H9 (cell line): ENCODE data around the gene STOM. TPM values are rescaled to one million over a fixed set of nuclear protein-coding genes. Genes with fewer than 3 reads are reported as not detected.

Experiments
- DNase-seq: peaks from one replicate; pipeline ENCODE4 v3.0.0-alpha.2; 2017
- H2AFZ ChIP-seq: one replicate; pipeline ENCODE4 v1.6.1; 2013; ENCODE audit warnings: mild to moderate bottlenecking, low read length, control low read depth, moderate library complexity
- H2AK5ac ChIP-seq: 2 replicates; pipeline ENCODE4 v1.6.1; 2013; ENCODE audit warnings: low read length, control low read depth, mixed read lengths; ENCODE audit not compliant: insufficient read length
- H2BK120ac ChIP-seq: one replicate; pipeline ENCODE4 v1.6.1; 2013; ENCODE audit warnings: low read depth, mild to moderate bottlenecking, low read length, control low read depth, inconsistent platforms; ENCODE audit not compliant: poor library complexity, severe bottlenecking
- H2BK12ac ChIP-seq: 2 replicates; pipeline ENCODE4 v1.6.1; 2013; ENCODE audit warnings: low read length, control low read depth, mixed read lengths, low read depth; ENCODE audit not compliant: insufficient read length
- H2BK15ac ChIP-seq: 2 replicates; pipeline ENCODE4 v1.6.1; 2013; ENCODE audit warnings: low read depth, low read length, control low read depth
- H2BK20ac ChIP-seq: one replicate; pipeline ENCODE4 v1.6.1; 2013; ENCODE audit warnings: low read depth, mild to moderate bottlenecking, low read length, control low read depth, inconsistent platforms; ENCODE audit not compliant: poor library complexity, severe bottlenecking
- H2BK5ac ChIP-seq: 2 replicates; pipeline ENCODE4 v1.6.1; 2013; ENCODE audit warnings: low read length, control low read depth, mixed read lengths; ENCODE audit not compliant: insufficient read length
- H3K14ac ChIP-seq: 2 replicates; pipeline ENCODE4 v1.6.1; 2013; ENCODE audit warnings: low read length, control low read depth; ENCODE audit not compliant: insufficient read depth
- H3K18ac ChIP-seq: 2 replicates; pipeline ENCODE4 v1.6.1; 2013; ENCODE audit warnings: low read depth, mild to moderate bottlenecking, mixed read lengths, low read length, control low read depth; ENCODE audit not compliant: insufficient read length
- H3K23ac ChIP-seq: 2 replicates; pipeline ENCODE4 v1.6.1; 2013; ENCODE audit warnings: low read length, control low read depth, mixed read lengths, low read depth; ENCODE audit not compliant: insufficient read length
- H3K23me2 ChIP-seq: 2 replicates; pipeline ENCODE4 v1.6.1; 2013; ENCODE audit warnings: low read depth, mild to moderate bottlenecking, mixed read lengths, low read length, control low read depth; ENCODE audit not compliant: insufficient read length, poor library complexity, severe bottlenecking
- H3K27ac ChIP-seq: 2 replicates; pipeline ENCODE4 v1.5.1; 2013; ENCODE audit warnings: low read length, control low read depth, mixed read lengths, low read depth; ENCODE audit not compliant: insufficient read length
- H3K27me3 ChIP-seq: 2 replicates; pipeline ENCODE4 v1.6.1; 2013; ENCODE audit warnings: low read length, control low read depth, inconsistent platforms; ENCODE audit not compliant: insufficient read depth
- H3K4ac ChIP-seq: 2 replicates; pipeline ENCODE4 v1.6.1; 2013; ENCODE audit warnings: low read depth, mild to moderate bottlenecking, control low read depth, inconsistent platforms, low read length, moderate library complexity
- H3K4me1 ChIP-seq: 2 replicates; pipeline ENCODE4 v1.6.1; 2013; ENCODE audit warnings: low read length, control low read depth, inconsistent platforms; ENCODE audit not compliant: insufficient read depth
- H3K4me2 ChIP-seq: 2 replicates; pipeline ENCODE4 v1.6.1; 2013; ENCODE audit warnings: low read length, control low read depth, mixed read lengths; ENCODE audit not compliant: insufficient read length, insufficient read depth
- H3K56ac ChIP-seq: 2 replicates; pipeline ENCODE4 v1.6.1; 2013; ENCODE audit warnings: low read depth, mild to moderate bottlenecking, mixed read lengths, low read length, control low read depth; ENCODE audit not compliant: insufficient read length
- H3K79me1 ChIP-seq: 2 replicates; pipeline ENCODE4 v1.6.1; 2013; ENCODE audit warnings: low read depth, mild to moderate bottlenecking, moderate library complexity, low read length, control low read depth, inconsistent platforms; ENCODE audit not compliant: insufficient read depth, poor library complexity, severe bottlenecking
- H3K79me2 ChIP-seq: 2 replicates; pipeline ENCODE4 v1.6.1; 2013; ENCODE audit warnings: low read length, control low read depth, inconsistent platforms; ENCODE audit not compliant: insufficient read depth
- H3K9ac ChIP-seq: 2 replicates; pipeline ENCODE4 v1.6.1; 2013; ENCODE audit warnings: low read length, control low read depth, mixed read lengths; ENCODE audit not compliant: insufficient read length; ENCODE audit errors: extremely low read depth
- H3K9me3 ChIP-seq: one replicate; pipeline ENCODE4 v1.6.1; 2013; ENCODE audit warnings: low read depth, low read length, inconsistent platforms; ENCODE audit not compliant: control insufficient read depth
- H3T11ph ChIP-seq: one replicate; pipeline ENCODE4 v1.6.1; 2013; ENCODE audit warnings: mild to moderate bottlenecking, low read length, control low read depth, inconsistent platforms
- H4K20me1 ChIP-seq: one replicate; pipeline ENCODE4 v1.6.1; 2013; ENCODE audit not compliant: control insufficient read depth, insufficient read length, insufficient read depth
- H4K5ac ChIP-seq: 2 replicates; pipeline ENCODE4 v1.6.1; 2013; ENCODE audit warnings: low read depth, mild to moderate bottlenecking, mixed read lengths, low read length, control low read depth; ENCODE audit not compliant: insufficient read length
- H4K8ac ChIP-seq: replicated peaks from 2 replicates; pipeline ENCODE4 v1.6.1; 2013; ENCODE audit warnings: low read length, control low read depth, mixed read lengths, low read depth; ENCODE audit not compliant: insufficient read length
- H4K91ac ChIP-seq: 2 replicates; pipeline ENCODE4 v1.6.1; 2013; ENCODE audit warnings: low read depth, mild to moderate bottlenecking, moderate library complexity, mixed read lengths, low read length, control low read depth; ENCODE audit not compliant: insufficient read length
- H3K27ac Mint-ChIP-seq, 3 experiments: 2 replicates in 2 of 3; 3 replicates in 1 of 3; pipeline ENCODE4 v1.8.0; 2020 to 2021; ENCODE audit warnings: mixed read lengths in 3 of 3, mild to moderate bottlenecking in 1 of 3, moderate library complexity in 1 of 3
- H3K27me3 Mint-ChIP-seq: 2 replicates; pipeline ENCODE4 v1.8.0; 2021; ENCODE audit warnings: low read depth, mild to moderate bottlenecking, moderate library complexity, mixed read lengths
- H3K36me3 Mint-ChIP-seq, 3 experiments: 2 replicates in 2 of 3; 3 replicates in 1 of 3; pipeline ENCODE4 v1.8.0; 2020 to 2021; ENCODE audit warnings: low read depth in 3 of 3, mixed read lengths in 3 of 3; ENCODE audit not compliant: insufficient read depth in 1 of 3
- H3K4me1 Mint-ChIP-seq, 2 experiments: 2 replicates each; pipeline ENCODE4 v1.8.0; 2020; ENCODE audit warnings: mixed read lengths in 2 of 2
- H3K4me3 Mint-ChIP-seq, 2 experiments: 2 replicates in 1 of 2; 3 replicates in 1 of 2; pipeline ENCODE4 v1.8.0; 2020 to 2021; ENCODE audit warnings: mild to moderate bottlenecking in 2 of 2, mixed read lengths in 2 of 2, moderate library complexity in 1 of 2
- H3K9me3 Mint-ChIP-seq, 2 experiments: 2 replicates in 1 of 2; 3 replicates in 1 of 2; pipeline ENCODE4 v1.8.0; 2020; ENCODE audit warnings: mild to moderate bottlenecking in 2 of 2, mixed read lengths in 2 of 2, moderate library complexity in 1 of 2
- WGBS: extraction: QIAGEN DNeasy Blood & Tissue Kit; methylation state at CpG from one replicate; pipeline ENCODE4 v1.1.7; 2013; ENCODE audit warnings: missing lambda C conversion rate, low lambda C conversion rate, mixed read lengths; ENCODE audit not compliant: insufficient read length; ENCODE audit errors: extremely low coverage; 5-methylcytosine and 5-hydroxymethylcytosine counted together
- total RNA-seq: library from RNA; stranded (reverse); gene quantifications from 2 replicates; pipeline ENCODE4 v1.2.1, GENCODE V29; 2021
- TF ChIP-seq, protein P1 (sequence below): fragments of 200-600 bp; sonication (generic); conservative IDR thresholded peaks from 3 replicates; pipeline ENCODE4 v1.8.0; 2021; ENCODE audit warnings: antibody characterized with exemption, mild to moderate bottlenecking

STOM gene
- total RNA-seq, 1 experiment from 2014 or later: 15.3 TPM

DNA sequence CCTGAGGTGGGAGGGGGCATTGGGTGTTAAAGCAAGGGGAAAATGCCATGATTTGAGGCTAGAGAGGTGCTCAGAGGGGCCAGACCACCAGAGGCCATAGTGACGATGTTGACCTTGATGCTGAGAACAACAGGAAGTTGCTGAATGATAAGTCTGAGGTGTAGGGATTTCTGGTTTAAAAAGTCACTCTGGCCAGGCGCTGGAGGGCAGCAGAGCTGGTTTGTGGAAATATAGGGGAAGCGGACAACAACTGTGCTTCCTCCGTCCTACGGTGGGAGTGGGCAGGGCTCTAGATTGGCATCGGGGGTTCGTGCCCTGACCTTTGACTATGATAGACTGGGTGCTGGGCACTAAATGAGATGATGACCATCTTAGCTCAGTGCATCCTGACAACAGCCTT lies 44.7 kb downstream of the STOM start:
- Histone ChIP-seq H3K9me3 (no peaks in the 10 kb centered on the region), H3K18ac (no peak overlapping the region), H2BK20ac (no peak overlapping the region), H3K14ac (no peak overlapping the region), H3K79me1 (no peaks in the 10 kb centered on the region), H2AFZ (no peak overlapping the region), H2AK5ac (no peak overlapping the region), H3K23ac (no peak overlapping the region), H3T11ph (no peak overlapping the region), H3K4me1 (no peaks in the 10 kb centered on the region), H4K5ac (no peak overlapping the region), H3K56ac (no peak overlapping the region), H3K27me3 (no peaks in the 10 kb centered on the region), H2BK120ac (no peak overlapping the region), H3K4ac (no peak overlapping the region), H2BK5ac (no peak overlapping the region), H3K23me2 (no peaks in the 10 kb centered on the region), H3K4me2 (no peak overlapping the region), H2BK15ac (no peak overlapping the region), H4K91ac (no peak overlapping the region), H3K27ac (no peak overlapping the region), H3K79me2 (no peaks in the 10 kb centered on the region), H2BK12ac (no peak overlapping the region), H4K8ac (no peak overlapping the region), H3K9ac (no peak overlapping the region), H4K20me1 (no peaks in the 10 kb centered on the region)
- no CpG with 5 or more reads among the region's 7 CpGs for WGBS
- Mint-ChIP-seq H3K4me1 (peaks cover 0 to 9% of the 10 kb centered on the region in 2 experiments; a peak in 1 of 4 replicates), H3K36me3 (peaks cover 0 to 16% (median 6%) of the 10 kb centered on the region in 3 experiments; a peak in 3 of 7 replicates), H3K27me3 (no peaks in the 10 kb centered on the region; the same call in none of the 2 replicates), H3K27ac (no peak overlapping the region; a peak in 1 of 7 replicates), H3K4me3 (no peak overlapping the region; a peak in 1 of 5 replicates), H3K9me3 (no peaks in the 10 kb centered on the region)
- DNase-seq: no peak
- TF ChIP-seq, protein P1, sequence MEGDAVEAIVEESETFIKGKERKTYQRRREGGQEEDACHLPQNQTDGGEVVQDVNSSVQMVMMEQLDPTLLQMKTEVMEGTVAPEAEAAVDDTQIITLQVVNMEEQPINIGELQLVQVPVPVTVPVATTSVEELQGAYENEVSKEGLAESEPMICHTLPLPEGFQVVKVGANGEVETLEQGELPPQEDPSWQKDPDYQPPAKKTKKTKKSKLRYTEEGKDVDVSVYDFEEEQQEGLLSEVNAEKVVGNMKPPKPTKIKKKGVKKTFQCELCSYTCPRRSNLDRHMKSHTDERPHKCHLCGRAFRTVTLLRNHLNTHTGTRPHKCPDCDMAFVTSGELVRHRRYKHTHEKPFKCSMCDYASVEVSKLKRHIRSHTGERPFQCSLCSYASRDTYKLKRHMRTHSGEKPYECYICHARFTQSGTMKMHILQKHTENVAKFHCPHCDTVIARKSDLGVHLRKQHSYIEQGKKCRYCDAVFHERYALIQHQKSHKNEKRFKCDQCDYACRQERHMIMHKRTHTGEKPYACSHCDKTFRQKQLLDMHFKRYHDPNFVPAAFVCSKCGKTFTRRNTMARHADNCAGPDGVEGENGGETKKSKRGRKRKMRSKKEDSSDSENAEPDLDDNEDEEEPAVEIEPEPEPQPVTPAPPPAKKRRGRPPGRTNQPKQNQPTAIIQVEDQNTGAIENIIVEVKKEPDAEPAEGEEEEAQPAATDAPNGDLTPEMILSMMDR: no peak
